Stimulated activated CD4-positive, alpha-beta T cell treated with anti-CD3 and anti-CD28 coated beads, Interleukin-15, amount 100 ng/mL, for 48 hours (primary cell): Measurements from ENCODE around the gene XPR1.
"Not testable (repeated sequence)": the region's sequence is repeated elsewhere in the genome, so short reads cannot be mapped to it uniquely, and the experiment has no call there.

Experiments used
- DNase-seq, 2 donors: peaks; one replicate each; pipeline ENCODE4 v3.0.0-alpha.2; 2020; ENCODE audit warnings: low read depth in 2 of 2

Gene XPR1

DNA sequence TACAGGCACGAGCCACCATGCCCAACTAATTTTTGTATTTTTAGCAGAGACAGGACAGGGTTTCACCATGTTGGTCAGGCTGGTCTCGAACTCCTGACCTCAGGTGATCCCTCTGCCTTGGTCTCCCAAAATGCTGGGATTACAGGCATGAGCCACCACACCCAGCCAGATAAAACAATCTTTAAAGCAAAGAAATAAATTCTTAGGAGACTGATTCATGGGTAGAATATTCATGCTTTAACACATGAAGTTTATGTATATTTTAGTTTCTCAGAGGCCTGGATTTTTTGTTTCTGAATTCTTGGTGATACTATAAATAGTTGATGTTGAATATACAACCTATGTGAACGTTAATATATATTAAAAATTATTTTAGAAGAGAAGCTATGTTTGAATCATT lies 153.5 kb downstream of the XPR1 start:
- DNase-seq: no peak

GRCh38 chr1:180785887-180786286 lies 154.1 kb downstream of the XPR1 start:
- DNase-seq: no peak

GRCh38 chr1:180786624-180787023 lies 154.8 kb downstream of the XPR1 start:
- DNase-seq: no peak

DNA sequence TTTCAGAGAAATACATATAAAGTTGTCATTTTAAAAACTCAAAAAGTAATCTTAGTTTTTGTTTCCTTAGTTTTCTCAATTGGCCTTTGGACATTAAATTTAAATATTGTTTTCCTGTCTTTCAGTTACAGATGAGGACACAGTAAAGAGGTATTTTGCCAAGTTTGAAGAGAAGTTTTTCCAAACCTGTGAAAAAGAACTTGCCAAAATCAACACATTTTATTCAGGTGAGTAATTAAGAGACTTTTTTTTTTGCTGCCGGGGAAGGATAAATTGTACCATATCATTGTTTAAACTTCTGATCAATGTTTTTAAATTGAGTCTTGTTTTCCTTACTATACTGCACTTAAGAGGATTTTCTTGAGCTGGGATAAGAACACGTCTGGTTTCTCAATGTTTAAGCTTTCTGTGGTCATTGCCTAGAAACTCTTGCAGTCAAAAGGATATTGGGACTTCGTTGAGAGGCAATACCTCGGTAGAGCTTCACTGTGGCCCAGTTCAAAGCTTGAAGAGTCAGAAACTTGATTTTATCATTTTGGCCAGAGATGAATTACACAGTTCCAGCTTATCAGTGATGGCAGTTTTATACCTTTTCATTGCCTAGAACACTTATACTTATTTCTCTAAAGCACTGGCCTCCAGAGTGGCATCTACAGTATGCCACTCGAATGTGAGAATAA lies 155.9 kb downstream of the XPR1 start:
- no peak for DNase-seq

GRCh38 chr1:180789460-180789859 lies 157.6 kb downstream of the XPR1 start:
- DNase-seq: no peak

DNA sequence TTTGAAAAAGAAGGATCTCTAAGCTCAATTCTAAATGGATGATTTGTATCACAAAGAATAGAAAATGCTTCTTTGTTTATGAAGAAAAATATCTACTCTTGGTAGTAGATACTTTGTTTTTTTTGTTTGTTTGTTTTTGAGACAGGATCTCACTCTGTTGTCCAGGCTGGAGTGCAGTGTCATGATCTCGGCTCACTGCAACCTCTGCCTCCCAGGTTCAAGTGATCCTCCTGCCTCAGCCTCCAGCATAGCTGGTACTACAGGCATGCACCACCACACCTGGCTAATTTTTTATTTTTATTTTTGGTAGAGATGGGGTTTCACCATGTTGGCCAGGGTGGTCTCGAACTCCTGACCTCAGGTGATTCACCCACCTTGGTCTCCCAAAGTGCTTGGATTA lies 159.3 kb downstream of the XPR1 start:
- not testable (repeated sequence) for DNase-seq

DNA sequence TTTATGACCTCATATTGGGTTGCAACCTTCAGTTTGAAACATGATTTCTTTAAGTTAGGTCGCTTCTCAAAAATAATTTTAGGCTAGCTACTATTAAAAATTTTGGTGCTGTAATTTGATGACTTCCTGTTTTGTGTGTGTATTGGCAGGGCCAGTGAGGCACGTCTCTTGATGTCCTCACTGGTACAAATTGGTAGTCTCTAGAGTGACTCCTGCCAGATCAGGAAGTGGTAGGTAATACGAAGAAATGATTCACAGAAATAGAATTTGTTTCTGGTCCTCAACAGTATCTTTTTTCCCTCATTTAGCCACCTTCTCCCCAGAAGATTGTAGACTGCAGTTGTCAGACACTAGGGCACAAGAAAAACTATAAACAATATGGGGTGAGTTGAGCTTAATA lies 160.0 kb downstream of the XPR1 start:
- DNase-seq: no peak

GRCh38 chr1:180793451-180793850 lies 161.6 kb downstream of the XPR1 start:
- DNase-seq: no peak

- DNase-seq: no peak
Observed at GRCh38 chr1:180796897-180797640, 165.2 kb downstream of the XPR1 start.

DNA sequence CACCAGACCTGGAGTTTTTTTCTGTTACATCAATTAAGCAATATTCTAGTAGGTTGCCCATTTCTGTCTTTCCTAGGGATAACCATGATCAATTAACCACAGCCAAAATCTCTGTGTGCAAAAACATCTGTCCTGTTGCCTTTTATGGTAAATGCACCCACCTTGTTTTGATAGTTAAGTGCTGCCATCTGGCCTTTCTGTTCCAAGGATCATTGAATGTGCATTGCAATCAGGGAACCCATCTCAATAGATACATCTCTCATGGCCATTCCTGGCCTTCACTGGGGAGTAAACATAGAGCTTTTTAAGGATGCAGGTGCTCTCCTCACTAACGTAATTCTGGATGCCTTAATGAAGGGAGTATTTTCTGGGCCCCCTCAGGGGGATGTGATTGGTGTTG lies 169.1 kb downstream of the XPR1 start:
- no peak for DNase-seq

DNA sequence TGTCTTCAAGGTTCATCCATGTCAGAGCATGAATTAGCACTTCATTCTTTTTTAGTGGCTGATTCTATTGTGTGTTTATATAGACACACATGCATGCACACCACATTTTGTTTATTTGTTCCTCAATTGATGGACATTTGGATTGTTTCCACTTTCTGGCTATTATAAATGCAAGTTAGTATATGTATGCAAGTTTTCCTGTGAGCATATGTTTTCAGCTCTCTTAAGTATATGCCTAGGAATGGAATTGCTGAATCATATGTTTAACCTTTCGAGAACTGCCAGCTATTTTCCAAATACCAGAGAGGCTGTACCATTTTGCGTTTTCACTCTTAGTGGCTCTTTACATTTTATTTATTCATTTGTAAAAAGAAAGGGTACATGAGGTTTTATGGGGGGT lies 171.0 kb downstream of the XPR1 start:
- no peak for DNase-seq

DNA sequence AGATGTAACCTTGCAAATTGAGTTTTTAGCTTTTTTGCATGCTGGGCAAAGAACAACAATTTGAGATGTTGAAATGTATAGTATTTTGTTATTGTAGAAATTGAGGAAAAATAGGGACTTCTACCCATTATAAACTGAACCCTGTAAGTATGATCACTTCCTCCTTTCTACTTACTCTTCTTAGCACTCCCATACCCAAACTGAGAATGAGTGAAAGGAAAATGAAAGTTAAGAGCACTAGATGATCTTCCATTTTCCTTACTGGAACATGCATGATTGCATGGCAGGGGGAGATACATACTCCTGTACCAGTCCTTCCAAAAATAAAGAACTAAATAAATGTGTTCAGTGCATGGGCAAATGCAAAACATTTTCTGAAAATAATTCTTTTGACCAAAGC lies 173.5 kb downstream of the XPR1 start:
- no peak for DNase-seq

DNA sequence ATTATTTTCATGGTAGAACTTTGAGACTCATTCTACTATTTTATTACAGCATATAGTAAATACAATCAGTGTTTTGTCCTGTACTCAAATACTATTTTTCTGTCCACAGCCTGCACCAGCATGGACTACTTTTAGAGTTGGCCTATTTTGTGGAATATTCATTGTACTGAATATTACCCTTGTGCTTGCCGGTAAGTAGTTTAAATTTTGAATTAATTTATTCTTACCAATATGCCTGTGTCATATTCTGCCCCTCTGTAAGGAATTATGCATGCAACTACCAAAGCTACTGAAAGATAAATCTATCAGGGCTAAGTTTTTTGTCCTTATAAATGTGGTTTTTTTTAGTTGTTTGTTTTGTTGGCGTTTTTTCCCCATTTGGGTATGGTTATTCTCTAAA lies 179.5 kb downstream of the XPR1 start:
- no peak for DNase-seq

- no peak for DNase-seq
Observed at GRCh38 chr1:180811886-180812285, 180.1 kb downstream of the XPR1 start.

- no peak for DNase-seq
Observed at GRCh38 chr1:180814258-180814657, 182.4 kb downstream of the XPR1 start.

GRCh38 chr1:180815188-180815587 lies 183.4 kb downstream of the XPR1 start:
- no peak for DNase-seq

DNA sequence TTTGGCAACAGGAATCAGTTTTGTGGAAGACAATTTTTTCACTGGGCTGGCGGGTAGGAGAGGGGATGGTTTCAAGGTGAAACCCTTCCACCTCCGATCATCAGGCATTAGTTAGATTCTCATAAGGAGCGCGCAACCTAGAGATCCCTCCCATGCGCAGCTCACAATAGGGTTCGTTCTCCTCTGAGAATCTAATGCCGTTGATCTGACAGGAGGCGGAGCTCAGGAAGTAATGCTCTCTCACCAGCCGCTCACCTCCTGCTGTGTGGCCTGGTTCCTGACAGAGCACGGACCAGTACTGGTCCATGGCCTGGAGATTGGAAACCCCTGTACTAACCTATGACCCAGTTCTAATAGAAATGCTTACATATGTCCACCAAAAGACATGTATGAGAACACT lies 184.3 kb downstream of the XPR1 start:
- DNase-seq: no peak

DNA sequence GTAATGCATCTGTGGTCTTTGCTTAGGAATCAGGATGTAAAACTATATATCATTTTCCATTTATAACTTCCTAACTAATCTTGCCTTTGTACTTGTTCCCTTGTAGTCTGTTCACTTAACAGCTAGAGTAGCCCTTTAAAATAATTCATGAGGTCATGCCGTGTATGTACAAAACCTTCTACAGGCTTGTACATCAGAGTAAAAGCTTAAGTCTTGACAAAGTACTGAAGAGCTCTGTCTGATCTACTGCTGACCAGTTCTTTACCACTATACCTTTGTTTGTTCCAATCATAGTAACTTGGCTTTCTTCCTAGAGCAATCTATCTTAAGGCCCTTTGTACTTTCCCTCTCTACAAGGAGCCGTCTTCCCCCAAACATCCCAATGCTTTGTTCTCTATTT lies 190.1 kb downstream of the XPR1 start:
- no peak for DNase-seq

DNA sequence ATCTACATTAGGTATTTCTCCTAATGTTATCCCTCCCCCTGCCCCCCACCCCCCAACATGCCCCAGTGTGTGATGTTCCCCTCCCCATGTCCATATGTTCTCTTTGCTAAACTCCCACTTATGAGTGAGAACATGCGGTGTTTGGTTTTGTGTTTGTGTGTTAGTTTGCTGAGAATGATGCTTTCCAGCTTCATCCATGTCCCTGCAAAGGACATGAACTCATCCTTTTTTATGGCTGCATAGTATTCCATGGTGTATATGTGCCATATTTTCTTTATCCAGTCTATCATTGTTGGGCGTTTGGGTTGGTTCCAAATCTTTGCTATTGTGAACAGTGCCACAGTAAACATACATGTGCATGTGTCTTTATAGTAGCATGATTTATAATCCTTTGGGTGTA lies 199.7 kb downstream of the XPR1 start:
- not testable (repeated sequence) for DNase-seq

DNA sequence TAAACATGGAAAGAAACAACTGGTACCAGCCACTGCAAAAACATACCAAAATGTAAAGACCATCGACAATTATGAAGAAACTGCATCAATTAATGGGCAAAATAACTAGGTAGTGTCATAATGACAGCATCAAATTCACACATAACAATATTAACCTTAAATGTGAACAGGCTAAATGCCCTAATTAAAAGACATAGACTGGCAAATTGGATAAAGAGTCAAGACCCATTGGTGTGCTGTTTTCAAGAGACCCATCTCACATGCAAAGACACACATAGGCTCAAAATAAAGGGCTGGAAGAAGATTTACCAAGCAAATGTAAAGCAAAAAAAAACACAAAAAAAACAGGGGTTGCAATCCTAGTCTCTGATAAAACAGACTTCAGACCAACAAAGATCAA lies 201.4 kb downstream of the XPR1 start:
- not testable (repeated sequence) for DNase-seq

- no peak for DNase-seq
Observed at GRCh38 chr1:180836449-180836848, 204.6 kb downstream of the XPR1 start.

DNA sequence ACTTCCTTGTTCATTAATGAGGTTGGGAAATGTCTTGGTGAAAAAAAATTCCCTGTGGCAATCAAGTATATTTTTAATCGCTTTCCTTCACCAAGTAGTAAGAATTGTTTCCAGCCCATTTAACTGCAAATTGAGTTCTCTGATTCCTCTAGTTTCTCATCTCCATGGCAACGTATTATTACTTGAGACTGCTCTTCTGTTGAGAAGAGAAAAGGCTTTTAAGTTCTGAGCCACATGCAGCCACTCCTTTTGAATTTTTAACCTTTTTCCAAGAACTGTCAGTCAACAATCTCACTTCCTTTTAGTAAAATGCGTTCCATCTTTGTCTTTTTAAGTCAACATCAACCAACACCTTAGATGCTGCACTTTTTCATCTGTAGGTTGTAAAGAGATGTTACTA lies 205.2 kb downstream of the XPR1 start:
- DNase-seq: no peak

DNA sequence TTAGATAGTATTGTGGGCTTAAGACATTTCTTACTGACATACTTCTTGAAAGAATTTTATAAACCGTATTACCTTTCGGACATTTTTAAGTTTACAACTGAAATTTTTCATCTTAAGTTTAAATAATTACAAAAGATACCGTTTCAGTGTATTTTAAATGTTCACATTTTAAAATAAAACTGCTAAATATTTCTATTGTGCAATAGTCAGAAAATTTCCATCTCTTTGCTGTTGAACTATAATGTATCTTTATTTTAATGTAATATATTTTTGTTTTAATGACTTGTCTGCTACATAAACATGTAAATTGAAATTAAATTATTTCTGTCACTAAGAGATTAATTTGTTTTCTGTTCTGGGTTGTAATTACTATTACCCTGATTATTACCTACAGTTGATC lies 206.7 kb downstream of the XPR1 start:
- DNase-seq: no peak

DNA sequence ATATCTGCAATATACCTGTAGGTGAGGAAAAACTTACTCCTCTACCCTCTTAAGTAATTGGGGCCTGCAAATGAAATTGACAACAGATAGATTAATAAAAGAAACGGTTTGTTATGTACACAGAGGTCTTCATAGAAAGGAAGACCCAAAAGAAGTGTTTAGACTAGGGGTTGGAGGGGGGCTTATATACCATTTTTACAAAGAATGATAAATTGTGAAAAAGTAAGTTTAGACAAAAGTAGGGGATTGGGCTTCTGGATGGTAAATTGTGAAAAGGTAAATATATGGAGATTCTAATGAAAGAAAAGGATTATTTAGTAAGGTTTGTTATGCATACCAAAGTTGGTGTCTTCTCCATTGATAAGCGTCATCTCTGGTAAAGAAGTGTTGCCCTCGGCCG lies 207.7 kb downstream of the XPR1 start:
- DNase-seq: no peak
